SK-N-SH treated with all-trans-retinoic acid at 6 μM for 48 hours (cell line): ENCODE results near the gene TCF12.

Source experiments
- BACH2 ChIP-seq: fragments of 250-450 bp; sonication (Bioruptor Pico); IDR thresholded peaks from 2 replicates; pipeline ENCODE4 v1.9.0; 2021; ENCODE audit warnings: mild to moderate bottlenecking, borderline replicate concordance
- PATZ1 ChIP-seq: fragments of 250-450 bp; sonication (Bioruptor Pico); IDR thresholded peaks from 2 replicates; pipeline ENCODE4 v1.8.0; 2020; ENCODE audit warnings: mild to moderate bottlenecking, moderate library complexity, borderline replicate concordance
- RARB ChIP-seq: fragments of 250-450 bp; sonication (Bioruptor Pico); IDR thresholded peaks from 2 replicates; pipeline ENCODE4 v1.8.0; 2021; ENCODE audit warnings: mild to moderate bottlenecking, moderate library complexity

DNA sequence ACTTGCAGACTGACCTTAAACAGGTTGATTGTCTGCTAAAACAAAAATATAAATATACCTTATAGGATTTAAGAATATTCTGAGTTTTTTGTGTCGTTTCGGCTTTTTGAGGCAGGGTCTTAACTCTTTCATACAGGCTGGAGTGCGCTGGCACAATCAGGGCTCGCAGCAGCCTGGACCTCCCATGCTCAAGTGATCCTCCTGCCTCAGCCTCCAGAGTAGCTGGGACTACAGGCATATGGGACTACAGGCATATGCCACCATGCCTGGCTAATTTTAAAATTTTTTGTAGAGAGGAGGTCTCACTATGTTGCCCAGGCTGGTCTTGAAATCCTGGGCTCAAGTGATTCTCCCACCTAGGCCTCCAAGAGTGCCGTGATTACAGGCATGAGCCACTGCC lies 113.9 kb downstream of the TCF12 start:
- no peak for TF ChIP-seq PATZ1 (CRISPR knock-in tag)
- no peak for TF ChIP-seq RARB (CRISPR knock-in tag)
- no peak for TF ChIP-seq BACH2 (CRISPR knock-in tag)
